ENCODE measurements around the gene ST6GAL1.
A peak's percentile ranks its signal among the peaks of the same experiment; 100 is the strongest.

ST6GAL1 gene

GRCh38 chr3:186996356-186996755 lies 66.0 kb downstream of the ST6GAL1 start:
- Histone ChIP-seq H3K4me1 (ENCODE audit: control insufficient read depth in 1 of 2, insufficient read depth in 1 of 2, low read depth in 1 of 2, low read length in 1 of 2) (peaks cover 36 to 48% of the 10 kb centered on the region in 2 experiments), H3K9me3 (no peaks in the 10 kb centered on the region), H3K4me3 (ENCODE audit: low read depth in 1 of 2, low read length in 1 of 2) (no peak overlapping the region), H3K27ac (peak overlapping the region; percentile 2), H3K36me3 (no peaks in the 10 kb centered on the region), H3K27me3 (no peaks in the 10 kb centered on the region)
- no peak for TF ChIP-seq CTCF (IDR thresholded peaks at IDR 0.05)

- no peak for TF ChIP-seq CTCF (IDR thresholded peaks at IDR 0.05)
- Histone ChIP-seq H3K27ac (peak overlapping the region; percentile 33), H3K9me3 (no peaks in the 10 kb centered on the region), H3K36me3 (no peaks in the 10 kb centered on the region), H3K4me1 (ENCODE audit: control insufficient read depth in 1 of 2, insufficient read depth in 1 of 2, low read depth in 1 of 2, low read length in 1 of 2) (peaks cover 29 to 41% of the 10 kb centered on the region in 2 experiments), H3K4me3 (ENCODE audit: low read depth in 1 of 2, low read length in 1 of 2) (no peak overlapping the region), H3K27me3 (no peaks in the 10 kb centered on the region)
These were observed 66.7 kb downstream of the ST6GAL1 start for GRCh38 chr3:186997061-186997460.

- H3K4me1 ChIP-seq (ENCODE audit: control insufficient read depth in 1 of 2, insufficient read depth in 1 of 2, low read depth in 1 of 2, low read length in 1 of 2): peaks cover 25 to 36% of the 10 kb centered on the region in 2 experiments
- H3K36me3 ChIP-seq: no peaks in the 10 kb centered on the region
- H3K27ac ChIP-seq: peak overlapping the region; percentile 33
- H3K4me3 ChIP-seq (ENCODE audit: low read depth in 1 of 2, low read length in 1 of 2): no peak overlapping the region
- no peaks in the 10 kb centered on the region for H3K9me3 ChIP-seq
- no peaks in the 10 kb centered on the region for H3K27me3 ChIP-seq
- TF ChIP-seq CTCF (IDR thresholded peaks at IDR 0.05): no peak
These were observed 67.2 kb downstream of the ST6GAL1 start for GRCh38 chr3:186997473-186997939.

GRCh38 chr3:186998937-186999368 lies 68.6 kb downstream of the ST6GAL1 start:
- no peak overlapping the region for H3K27ac ChIP-seq
- TF ChIP-seq CTCF (IDR thresholded peaks at IDR 0.05): no peak
- H3K4me1 ChIP-seq (ENCODE audit: control insufficient read depth in 1 of 2, insufficient read depth in 1 of 2, low read depth in 1 of 2, low read length in 1 of 2): peaks cover 19 to 26% of the 10 kb centered on the region in 2 experiments

GRCh38 chr3:187000711-187001151 lies 70.4 kb downstream of the ST6GAL1 start:
- Histone ChIP-seq H3K27me3 (no peaks in the 10 kb centered on the region), H3K27ac (peak overlapping the region; percentile 47), H3K36me3 (no peaks in the 10 kb centered on the region), H3K4me1 (ENCODE audit: control insufficient read depth in 1 of 2, insufficient read depth in 1 of 2, low read depth in 1 of 2, low read length in 1 of 2) (peaks cover 20 to 29% of the 10 kb centered on the region in 2 experiments), H3K9me3 (no peaks in the 10 kb centered on the region), H3K4me3 (ENCODE audit: low read depth in 1 of 2, low read length in 1 of 2) (no peak overlapping the region)
- TF ChIP-seq CTCF (IDR thresholded peaks at IDR 0.05): no peak

More at GRCh38 chr3:186998937-186999368, 68.6 kb downstream of the ST6GAL1 start:
- Histone ChIP-seq H3K36me3 (no peaks in the 10 kb centered on the region), H3K4me3 (ENCODE audit: low read depth in 1 of 2, low read length in 1 of 2) (no peak overlapping the region), H3K9me3 (no peaks in the 10 kb centered on the region), H3K27me3 (no peaks in the 10 kb centered on the region)

All from neutrophil (primary cell).